GM19238 (cell line): ENCODE results near the gene CYP2E1.
"Not testable (repeated sequence)": the region's sequence is repeated elsewhere in the genome, so short reads cannot be mapped to it uniquely, and the experiment has no call there.

Experiments
- DNase-seq: peaks from one replicate; pipeline ENCODE4 v3.0.0; 2011; ENCODE audit warnings: low spot score; ENCODE audit not compliant: insufficient read length

The CYP2E1 gene

DNA sequence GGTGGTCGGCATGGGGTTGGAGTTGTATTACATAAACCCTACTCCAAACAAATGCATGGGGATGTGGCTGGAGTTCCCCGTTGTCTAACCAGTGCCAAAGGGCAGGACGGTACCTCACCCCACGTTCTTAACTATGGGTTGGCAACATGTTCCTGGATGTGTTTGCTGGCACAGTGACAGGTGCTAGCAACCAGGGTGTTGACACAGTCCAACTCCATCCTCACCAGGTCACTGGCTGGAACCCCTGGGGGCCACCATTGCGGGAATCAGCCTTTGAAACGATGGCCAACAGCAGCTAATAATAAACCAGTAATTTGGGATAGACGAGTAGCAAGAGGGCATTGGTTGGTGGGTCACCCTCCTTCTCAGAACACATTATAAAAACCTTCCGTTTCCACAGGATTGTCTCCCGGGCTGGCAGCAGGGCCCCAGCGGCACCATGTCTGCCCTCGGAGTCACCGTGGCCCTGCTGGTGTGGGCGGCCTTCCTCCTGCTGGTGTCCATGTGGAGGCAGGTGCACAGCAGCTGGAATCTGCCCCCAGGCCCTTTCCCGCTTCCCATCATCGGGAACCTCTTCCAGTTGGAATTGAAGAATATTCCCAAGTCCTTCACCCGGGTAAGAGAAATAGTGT lies at the start of gene CYP2E1:
Gene CYP2E1, plus strand, starts transcription at position 407 of the 632 bp plus-strand sequence. Its CDS starts 33 bp downstream, at position 440.
- no peak for DNase-seq

DNA sequence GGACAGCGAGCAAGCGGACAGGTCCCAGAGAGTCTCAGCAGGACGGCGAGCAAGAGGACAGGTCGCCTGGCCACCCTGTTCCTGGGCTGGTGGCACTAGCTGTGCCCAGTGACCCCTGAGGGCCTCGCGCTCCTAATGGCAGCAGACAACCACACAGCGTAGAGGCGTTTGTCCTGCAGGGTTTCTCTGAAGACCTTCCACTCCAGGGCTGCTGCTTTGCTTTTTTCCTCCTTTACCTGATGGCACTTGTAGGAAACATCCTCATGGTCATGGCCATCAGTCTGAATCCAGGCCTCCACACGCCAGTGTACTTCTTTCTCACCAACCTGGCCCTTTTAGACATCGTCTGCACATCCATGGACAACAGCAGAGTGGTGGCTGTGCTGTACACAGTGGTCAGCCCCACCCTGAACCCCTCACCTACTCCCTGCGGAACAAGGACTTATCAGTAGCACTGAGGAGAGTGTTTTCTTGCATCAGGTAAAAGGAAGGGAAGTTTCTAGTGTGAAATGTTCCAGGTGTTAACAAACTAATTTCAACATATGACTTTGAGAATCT lies 46.0 kb upstream of the CYP2E1 start:
- DNase-seq = no peak

- DNase-seq = no peak
Observed at GRCh38 chr10:133481657-133482056, 45.5 kb upstream of the CYP2E1 start.

DNA sequence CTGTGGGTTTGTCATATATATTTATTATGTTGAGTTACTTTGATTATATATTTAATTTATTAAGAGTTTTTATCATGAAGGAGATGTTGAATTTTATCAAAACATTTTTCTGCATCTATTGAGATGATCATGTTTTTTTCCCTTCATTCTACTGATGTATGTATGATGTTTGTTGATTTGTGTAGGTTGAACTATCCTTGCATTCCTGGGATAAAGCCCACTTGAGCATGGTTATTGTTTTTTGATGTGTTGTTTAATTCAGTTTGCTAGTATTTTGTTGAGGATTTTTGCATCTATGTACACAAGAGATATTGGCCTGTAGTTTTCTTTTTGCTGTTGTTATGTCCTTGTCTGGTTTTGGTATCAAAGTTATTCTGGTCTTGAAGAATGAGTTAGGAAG lies 42.3 kb upstream of the CYP2E1 start:
- no peak for DNase-seq

GRCh38 chr10:133487085-133487484 lies 40.1 kb upstream of the CYP2E1 start:
- no peak for DNase-seq

DNA sequence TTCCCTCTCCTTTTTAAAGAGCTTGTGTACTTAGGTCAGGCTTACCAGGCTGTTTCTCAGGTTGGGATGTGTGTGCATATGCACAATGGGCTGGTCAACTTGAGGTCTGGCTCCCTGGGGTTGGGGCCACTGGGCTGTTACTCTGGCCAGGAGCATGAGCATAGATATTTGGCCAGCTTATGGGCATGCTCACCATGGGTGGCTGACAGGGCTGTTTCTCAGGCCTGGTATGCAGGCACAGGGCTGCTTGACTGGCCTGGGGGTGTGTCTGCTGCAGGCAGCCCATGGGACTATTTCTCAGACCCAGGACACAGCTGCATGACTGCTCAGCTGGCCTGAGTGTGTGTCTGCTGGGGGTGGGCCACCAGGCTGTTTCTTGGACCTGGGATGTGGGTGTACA lies 38.8 kb upstream of the CYP2E1 start:
- no peak for DNase-seq

GRCh38 chr10:133489816-133490588 lies 37.2 kb upstream of the CYP2E1 start:
- DNase-seq = no peak

DNA sequence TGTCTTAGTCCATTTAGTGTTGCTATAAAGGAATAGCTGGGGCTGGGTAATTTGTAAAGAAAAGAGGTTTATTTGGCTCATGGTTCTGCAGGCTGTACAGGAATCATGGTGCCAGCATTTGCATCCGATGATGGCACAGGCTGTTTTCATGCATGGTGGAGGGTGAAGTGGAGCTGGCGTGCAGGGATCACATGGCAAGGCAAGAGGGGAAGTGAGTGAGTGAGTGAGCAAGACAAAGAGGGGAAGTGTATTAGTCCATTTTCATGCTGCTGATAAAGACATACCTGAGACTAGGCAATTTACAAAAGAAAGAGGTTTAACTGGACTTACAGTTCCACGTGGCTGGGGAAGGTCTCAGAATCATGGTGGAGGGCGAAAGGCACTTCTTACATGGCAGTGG lies 33.6 kb upstream of the CYP2E1 start:
- DNase-seq = not testable (repeated sequence)

- not testable (repeated sequence) for DNase-seq
Observed at GRCh38 chr10:133497363-133497762, 29.8 kb upstream of the CYP2E1 start.

DNA sequence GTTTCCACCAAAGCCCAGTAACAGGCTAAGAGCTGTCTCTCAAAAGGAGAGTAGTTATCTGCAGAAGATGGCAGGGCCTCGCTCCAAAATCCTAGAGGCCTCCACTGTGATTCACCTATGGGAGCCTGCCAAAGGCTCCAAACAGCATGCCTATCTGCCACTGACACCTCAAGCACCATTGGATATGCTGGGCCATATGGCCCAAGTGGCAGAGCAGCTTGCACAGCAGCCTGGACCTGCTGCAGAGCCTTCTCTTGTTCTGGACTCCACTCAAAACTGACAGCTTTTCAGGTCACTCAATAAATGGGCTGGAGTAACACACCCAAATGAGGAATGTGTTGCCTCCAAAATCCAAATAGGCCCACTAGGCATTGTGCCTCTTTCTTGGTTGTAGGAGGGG lies 28.0 kb upstream of the CYP2E1 start:
- DNase-seq = not testable (repeated sequence)

DNA sequence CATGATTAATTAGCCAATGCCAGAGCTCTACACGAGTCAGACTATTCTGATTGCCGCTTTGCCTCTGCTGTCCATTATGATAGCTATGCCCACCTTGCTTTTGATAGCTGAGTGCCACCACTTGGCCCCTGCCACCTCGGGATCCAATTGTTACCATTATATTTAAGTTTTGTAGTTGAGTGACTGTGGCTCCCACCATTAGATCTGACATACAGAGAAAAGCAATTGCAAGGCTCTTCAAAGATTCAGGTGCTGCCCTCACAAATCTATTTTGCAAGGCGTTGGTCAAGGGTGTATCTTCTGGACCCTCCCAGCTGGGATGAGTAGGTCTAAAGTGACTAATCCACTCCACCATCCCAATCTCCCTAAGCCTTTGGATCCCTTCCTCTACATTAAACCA lies 26.3 kb upstream of the CYP2E1 start:
- not testable (repeated sequence) for DNase-seq

DNA sequence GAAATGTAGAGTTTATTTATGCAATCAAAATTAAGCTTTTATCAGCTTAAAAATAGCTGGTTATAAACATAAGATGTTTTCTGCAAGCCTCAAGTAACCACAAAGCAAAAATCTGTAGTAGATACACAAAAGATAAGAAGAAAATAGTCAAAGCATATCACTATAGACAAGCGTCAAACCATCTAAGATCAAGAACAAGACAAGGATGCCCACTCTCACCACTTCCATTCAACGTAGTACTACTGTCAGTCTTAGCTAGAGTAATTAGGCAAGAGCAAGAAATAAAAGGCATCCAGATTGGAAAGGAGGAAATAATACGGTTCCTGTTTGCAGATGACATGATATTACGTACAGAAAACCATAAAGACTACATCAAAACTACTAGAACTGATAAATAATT lies 17.5 kb upstream of the CYP2E1 start:
- DNase-seq = no peak

GRCh38 chr10:133511408-133511807 lies 15.8 kb upstream of the CYP2E1 start:
- no peak for DNase-seq

DNA sequence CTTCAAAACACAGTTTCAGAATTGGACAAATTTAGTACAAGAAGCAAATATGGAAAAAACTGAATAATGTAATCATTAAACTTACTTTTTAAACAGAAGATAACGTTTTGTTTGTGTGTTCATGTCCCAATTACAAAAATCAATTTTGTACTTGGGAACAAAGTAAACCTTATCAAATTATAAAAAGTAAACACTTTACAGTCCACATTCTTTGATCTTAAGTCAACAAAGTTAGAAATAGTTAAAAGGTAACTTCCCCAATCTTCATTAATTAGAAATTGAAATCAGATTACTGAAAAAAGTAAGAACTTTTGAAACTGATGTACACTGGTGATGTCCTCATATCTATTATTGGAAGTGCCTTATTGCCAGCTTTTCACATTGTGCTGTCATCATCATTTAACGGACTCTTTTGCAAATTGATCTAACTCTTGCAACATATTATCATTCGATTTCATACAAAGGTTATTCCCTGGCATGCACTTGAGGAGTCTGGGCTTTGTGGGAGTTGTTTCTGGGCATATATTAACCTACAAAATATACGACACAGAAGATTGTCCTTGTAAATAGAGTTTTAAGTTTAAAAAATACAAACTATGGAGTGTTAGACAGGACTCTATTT lies 15.1 kb upstream of the CYP2E1 start:
- no peak for DNase-seq

- DNase-seq = no peak
Observed at GRCh38 chr10:133515471-133515870, 11.7 kb upstream of the CYP2E1 start.

- DNase-seq = no peak
Observed at GRCh38 chr10:133516057-133516456, 11.1 kb upstream of the CYP2E1 start.

- not testable (repeated sequence) for DNase-seq
Observed at GRCh38 chr10:133518517-133518916, 8.6 kb upstream of the CYP2E1 start.

DNA sequence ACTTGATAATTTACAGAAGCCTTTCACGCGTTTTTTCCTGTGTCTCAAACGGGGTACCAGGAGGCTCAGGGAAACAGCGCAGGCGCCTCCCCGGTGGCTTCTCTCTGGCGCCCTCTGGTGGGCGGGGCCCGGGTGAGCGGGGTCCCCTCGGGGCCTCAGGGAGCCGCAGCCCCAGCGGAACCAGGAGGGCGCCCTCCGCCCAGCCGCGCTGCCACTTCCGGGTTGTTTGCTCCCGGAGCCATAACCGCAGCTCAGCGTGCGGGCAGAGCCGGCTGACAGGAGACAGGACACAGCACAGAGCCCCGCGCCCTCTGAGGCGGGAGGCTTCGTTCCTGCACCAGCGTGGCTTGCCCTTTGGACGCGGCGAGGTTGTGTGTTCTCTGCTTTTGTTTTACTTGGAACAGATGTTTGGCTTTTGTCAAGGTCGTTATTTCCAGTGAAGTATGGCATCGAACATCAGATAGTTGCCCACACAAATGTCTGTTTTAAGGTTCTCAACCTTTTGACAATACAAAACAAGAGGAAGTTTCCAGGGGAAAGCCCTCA lies 6.9 kb upstream of the CYP2E1 start:
- DNase-seq = peak; percentile 85

- DNase-seq = no peak
Observed at GRCh38 chr10:133523631-133524203, 3.4 kb upstream of the CYP2E1 start.

GRCh38 chr10:133525444-133525843 lies 1.7 kb upstream of the CYP2E1 start:
- no peak for DNase-seq

GRCh38 chr10:133527771-133528271 lies 658 bp downstream of the CYP2E1 start:
- DNase-seq = no peak
